ENCODE measurements around the gene STAT6.

Gene STAT6, protein sequence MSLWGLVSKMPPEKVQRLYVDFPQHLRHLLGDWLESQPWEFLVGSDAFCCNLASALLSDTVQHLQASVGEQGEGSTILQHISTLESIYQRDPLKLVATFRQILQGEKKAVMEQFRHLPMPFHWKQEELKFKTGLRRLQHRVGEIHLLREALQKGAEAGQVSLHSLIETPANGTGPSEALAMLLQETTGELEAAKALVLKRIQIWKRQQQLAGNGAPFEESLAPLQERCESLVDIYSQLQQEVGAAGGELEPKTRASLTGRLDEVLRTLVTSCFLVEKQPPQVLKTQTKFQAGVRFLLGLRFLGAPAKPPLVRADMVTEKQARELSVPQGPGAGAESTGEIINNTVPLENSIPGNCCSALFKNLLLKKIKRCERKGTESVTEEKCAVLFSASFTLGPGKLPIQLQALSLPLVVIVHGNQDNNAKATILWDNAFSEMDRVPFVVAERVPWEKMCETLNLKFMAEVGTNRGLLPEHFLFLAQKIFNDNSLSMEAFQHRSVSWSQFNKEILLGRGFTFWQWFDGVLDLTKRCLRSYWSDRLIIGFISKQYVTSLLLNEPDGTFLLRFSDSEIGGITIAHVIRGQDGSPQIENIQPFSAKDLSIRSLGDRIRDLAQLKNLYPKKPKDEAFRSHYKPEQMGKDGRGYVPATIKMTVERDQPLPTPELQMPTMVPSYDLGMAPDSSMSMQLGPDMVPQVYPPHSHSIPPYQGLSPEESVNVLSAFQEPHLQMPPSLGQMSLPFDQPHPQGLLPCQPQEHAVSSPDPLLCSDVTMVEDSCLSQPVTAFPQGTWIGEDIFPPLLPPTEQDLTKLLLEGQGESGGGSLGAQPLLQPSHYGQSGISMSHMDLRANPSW

DNA sequence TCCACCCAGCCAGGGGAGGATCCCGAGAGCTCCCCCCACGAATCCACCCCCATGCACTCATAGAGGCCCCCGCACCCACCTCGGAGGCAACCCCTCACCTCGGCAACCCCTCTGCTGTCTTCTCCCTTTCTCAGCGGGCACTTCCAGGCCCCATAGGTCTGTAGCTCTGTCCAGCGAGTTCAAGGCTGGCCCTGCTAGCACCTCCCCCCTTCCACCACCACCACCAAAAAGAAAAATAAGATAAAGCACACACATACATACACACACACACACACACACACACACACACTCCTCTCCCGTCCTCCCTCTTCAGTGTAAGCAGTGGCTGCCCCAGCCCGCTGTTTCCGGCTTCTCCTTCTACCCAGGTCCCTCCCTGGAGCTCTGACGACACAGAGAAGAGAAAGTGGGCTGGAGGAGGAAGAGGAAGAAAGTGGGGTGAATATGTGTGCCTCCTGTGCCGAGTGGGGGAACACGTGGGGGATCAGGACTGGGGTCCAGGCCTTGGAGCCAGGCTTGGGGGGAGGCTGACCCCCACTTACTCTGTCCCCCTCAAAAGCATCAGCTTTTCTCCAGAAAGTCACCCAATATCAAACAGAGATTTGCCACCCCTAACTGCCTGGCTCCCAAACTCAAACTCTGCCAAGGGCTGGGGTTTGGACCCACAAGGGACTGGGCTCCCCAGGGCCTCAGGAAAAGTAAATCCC lies at the start of gene STAT6:
Gene STAT6, minus strand, starts transcription at position 332 of the 704 bp plus-strand sequence. CDS start 3,084 bp downstream, outside the sequence.
- peak in 1 of 2 donors; percentile 66 for DNase-seq (ENCODE audit: low read depth in 2 of 2)

DNA sequence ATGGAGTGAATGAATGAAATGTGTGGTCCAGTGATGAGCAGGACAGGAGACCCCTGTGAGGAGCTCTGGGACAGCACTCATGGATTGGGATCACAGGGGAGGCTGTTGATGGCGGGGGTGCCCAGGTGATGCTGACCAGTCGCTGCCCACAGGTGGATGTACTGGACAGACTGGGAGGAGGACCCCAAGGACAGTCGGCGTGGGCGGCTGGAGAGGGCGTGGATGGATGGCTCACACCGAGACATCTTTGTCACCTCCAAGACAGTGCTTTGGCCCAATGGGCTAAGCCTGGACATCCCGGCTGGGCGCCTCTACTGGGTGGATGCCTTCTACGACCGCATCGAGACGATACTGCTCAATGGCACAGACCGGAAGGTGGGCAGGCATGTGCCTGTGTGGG lies 49.6 kb upstream of the STAT6 start:
- no peak for DNase-seq (ENCODE audit: low read depth in 2 of 2)

DNA sequence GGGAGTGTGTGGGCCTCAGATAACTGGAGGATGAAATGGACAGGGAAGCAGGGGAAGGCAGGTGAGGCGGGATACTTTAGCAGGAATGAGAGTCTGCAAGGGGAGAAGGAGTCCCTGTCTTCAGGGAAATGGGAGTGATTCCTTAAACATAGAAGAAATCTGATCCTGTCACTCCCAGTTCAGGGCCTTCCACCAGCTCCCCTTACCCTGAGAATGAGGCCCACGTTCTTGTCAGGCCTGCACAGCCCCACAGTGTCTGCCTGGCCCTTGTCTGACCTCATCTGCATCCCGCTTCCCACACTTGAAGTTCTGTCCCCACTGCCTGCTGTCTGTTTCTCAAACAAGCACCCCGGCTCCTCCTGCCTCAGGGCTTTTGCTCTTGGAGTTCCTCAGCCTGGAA lies 48.9 kb upstream of the STAT6 start:
- DNase-seq (ENCODE audit: low read depth in 2 of 2): no peak

DNA sequence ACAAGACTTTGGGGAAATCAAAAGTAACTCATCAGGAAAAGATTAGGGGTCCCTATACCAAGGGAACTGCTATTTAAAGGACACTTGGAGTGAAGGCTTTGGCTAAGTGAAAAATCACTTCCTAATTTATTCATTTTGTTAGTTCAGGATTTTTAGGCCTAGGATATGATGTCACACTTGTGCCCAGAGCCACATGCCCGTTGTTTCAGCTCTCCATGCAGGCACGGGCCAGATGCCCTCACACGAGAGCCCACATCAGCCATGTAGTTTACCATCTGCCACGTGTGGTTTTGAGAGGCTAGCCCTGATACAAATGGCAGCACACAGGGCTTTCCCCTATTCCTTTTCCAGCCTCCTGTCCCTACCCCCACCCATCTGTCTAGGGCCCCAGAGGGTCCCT lies 48.1 kb upstream of the STAT6 start:
- DNase-seq (ENCODE audit: low read depth in 2 of 2): no peak

DNA sequence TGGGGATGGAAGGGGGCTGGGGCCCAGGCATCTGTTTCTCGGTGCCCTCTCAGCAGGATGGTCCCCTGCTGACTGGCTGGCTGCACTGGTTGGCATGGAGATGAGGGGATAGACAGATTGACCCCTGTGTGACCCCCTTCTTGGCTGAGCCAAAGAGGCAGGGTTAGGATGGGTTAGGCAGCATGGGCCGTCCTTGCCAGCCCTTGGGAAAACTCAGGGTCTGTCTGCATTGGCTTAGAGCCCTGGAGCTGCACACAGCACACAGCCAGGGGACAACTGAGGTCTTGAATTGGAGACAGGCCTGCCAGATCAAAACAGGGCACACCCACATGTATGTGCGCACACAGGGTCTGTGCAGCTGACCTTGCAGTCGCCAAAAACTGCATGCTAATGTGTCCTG lies 47.5 kb upstream of the STAT6 start:
- DNase-seq (ENCODE audit: low read depth in 2 of 2): no peak

DNA sequence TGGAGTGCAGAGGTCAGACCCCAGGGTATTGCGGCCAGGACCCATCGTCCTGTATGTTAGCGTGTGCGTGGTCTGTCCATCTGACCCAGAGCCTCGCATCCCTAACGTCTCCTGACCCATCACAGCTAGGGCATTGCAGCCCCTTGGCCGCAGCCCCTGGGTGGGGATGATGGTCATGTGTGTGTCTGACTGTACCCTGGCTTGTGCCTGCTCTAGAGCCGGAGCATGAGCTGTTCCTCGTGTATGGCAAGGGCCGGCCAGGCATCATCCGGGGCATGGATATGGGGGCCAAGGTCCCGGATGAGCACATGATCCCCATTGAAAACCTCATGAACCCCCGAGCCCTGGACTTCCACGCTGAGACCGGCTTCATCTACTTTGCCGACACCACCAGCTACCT lies 47.0 kb upstream of the STAT6 start:
- DNase-seq (ENCODE audit: low read depth in 2 of 2): no peak

DNA sequence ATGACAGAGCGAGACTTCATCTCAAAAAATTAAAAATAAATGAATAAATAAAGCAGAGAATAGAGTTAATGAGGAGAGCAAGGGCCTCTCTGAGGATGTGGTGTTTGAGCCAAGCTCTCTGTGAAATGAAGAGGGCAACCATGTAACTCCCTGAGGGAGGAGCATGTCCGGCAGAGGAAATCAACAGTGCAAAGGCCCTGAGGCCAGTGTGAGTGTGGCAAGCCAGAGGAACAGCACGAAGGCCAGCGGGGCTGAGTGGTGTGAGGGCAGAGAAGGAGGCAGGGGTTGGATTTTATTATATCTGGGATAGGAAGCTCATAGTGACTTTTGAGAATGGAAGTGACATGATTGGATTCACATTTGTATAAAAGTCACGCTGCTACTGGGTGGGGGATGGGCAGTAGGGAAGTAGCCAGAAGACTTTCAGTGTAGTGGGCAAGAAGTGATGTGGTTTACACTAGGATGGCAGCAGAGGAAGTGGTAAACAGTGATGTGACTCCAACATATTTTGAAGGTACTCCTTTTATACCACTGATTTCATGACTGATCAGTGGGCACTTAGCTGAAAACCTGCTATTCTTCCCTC lies 46.5 kb upstream of the STAT6 start:
- DNase-seq (ENCODE audit: low read depth in 2 of 2): no peak

DNA sequence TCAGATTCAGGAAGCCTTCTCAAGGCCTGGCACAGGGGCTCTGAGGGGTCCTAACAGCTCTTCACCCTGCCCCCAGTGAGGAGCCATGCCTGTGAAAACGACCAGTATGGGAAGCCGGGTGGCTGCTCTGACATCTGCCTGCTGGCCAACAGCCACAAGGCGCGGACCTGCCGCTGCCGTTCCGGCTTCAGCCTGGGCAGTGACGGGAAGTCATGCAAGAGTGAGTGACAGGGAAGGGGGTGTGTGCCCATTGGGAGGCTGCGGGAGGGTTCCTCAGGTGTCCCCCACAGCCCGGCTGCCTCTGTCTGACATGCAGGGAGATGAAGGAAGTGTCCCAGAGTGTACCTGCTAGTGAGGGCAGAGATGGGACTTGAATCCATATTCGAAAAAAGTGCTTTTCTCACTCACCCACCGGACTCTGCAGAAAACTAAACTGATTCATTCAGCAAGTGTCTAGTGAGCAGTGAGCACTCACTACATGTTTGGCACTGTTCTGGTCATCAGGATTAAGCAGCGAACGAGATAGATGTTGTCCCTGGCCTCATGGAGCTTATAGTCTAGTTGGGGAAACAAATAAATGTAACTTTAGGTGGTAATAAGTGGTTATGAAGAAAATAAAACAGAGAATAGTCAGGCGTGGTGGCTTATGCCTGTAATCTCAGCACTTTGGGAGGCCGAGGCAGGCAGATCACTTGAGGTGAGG lies 45.7 kb upstream of the STAT6 start:
- no peak for DNase-seq (ENCODE audit: low read depth in 2 of 2)

DNA sequence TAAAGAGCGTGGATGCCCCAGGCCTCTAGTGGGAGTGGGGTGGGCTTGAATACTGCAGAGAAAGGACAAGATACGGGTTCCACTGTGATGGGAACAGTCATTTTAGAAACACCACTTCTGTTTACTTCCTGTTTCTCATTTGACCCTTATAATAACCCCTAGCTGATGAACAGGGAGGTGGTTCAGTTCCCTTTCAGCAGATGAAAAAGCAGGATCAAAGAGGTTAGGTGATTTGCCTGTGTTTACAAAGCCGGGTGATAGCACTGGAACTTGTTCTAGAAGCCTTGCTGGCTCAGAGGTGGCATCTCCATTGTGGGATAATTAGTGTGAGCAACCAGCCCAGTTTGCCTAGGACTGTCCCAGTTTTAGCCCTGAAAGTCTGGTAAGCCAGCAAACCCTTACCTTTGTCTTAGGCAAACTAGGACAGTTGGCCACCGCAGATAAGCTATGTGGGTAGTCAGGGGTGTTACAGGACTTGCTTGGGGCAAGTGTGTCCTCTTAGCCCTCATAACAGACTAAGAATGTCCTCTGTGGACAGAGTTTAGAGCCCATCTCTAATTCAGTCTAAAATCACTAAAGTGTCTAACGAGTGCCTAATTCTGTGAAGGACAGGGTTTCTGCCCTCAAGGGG lies 43.8 kb upstream of the STAT6 start:
- DNase-seq (ENCODE audit: low read depth in 2 of 2): no peak

DNA sequence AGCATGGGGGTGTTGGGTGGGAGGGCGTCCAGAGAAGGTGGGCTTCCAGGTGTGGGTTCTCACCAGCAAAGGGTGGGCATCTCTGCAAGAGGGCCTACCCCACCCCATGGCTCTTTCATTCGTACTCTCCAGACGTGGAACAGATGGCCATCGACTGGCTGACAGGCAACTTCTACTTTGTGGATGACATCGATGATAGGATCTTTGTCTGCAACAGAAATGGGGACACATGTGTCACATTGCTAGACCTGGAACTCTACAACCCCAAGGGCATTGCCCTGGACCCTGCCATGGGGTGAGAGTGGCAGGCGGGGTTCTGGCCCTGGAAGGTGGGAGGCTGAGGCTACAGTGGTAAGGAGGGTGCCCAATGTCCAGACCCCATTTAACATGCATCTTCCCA lies 42.9 kb upstream of the STAT6 start:
- DNase-seq (ENCODE audit: low read depth in 2 of 2): no peak

DNA sequence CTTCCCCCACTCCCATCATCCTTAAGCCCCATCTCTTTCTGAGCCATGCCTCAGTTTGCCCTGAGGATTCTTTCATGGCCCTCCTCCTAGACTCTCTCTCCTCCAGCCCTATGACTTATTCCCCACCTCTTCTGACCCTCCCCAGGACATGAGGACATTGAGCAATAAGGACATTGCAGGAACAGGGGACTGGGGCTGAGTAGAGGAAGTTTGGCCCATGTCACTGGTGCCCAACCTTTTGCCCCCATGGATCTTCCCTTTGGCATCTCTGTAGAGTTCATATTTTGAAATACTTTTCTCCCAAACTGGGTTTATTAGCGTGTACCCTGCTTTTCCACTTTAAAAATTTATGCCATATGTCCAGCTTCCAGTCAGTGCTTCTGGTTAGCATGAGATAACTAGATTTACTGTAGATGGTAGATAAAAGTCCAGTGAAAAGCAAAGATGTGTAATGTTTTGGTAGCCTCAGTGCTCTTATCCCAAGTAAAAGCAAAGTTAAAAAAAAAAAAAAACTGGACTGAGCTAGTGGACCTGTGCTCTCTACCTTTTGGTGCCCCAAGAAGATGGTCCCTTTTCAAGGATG lies 42.3 kb upstream of the STAT6 start:
- no peak for DNase-seq (ENCODE audit: low read depth in 2 of 2)

DNA sequence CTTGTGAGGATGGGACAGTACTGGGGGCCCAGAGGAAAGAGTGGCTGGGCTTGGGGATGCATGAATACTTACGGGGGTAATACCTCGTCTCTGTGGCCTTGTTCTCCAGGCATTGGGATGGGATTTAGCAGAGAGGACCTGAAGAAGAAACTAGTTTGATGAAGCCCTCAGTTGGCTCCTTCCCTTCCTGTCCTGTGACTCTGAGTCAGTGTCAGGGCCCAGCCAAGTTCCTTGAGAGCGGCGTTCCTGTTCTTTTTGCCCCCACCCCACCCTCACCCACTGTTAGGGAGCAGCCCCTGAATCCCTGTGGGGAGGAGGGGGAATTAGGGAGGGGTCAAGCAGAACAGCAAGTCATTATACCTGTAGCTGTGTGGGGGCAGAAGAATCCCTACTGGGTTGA lies 41.5 kb upstream of the STAT6 start:
- no peak for DNase-seq (ENCODE audit: low read depth in 2 of 2)

DNA sequence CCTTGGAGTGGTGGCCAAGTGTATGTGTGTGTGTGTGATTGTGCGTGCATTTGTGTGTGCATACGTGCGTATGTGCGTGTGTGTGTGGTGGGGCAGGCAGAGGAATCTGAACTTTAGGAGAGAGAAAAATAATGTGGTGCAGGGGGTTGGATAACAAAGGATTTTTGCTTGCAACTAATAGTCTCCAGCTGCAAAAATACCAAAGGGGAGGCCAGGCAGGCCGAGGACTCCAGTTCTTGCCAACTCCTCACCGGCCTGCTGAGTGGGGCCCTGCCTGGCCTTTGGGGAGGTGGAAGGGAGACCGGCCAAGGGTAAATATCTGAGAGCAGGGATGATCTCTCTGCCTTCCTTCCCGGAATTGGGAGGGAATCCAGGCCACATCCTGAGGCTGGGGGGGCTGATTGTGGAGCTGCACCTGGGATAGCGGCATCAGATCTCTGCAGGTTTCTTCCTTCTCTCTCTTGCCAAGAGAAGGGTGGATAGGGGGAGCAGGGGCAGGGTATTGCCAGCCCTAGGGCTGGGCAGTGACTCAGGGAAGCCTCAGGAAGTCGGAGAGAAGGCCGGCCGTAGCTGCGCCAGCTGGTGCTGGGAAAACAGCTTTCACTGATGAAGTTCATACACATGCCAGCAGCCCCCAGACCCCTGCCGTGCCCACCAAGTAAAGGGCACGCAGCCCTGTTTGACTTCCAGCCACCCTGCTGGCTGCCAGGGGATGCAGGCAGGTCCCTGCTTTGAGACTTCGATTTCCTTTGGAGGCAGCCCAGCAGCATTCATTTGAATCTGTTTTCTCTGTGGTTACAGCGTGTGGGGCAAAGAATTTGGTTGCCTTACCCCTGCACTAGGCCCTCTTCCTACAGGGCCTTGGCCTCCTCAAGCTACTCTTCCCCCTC lies 40.8 kb upstream of the STAT6 start:
- no peak for DNase-seq (ENCODE audit: low read depth in 2 of 2)

DNA sequence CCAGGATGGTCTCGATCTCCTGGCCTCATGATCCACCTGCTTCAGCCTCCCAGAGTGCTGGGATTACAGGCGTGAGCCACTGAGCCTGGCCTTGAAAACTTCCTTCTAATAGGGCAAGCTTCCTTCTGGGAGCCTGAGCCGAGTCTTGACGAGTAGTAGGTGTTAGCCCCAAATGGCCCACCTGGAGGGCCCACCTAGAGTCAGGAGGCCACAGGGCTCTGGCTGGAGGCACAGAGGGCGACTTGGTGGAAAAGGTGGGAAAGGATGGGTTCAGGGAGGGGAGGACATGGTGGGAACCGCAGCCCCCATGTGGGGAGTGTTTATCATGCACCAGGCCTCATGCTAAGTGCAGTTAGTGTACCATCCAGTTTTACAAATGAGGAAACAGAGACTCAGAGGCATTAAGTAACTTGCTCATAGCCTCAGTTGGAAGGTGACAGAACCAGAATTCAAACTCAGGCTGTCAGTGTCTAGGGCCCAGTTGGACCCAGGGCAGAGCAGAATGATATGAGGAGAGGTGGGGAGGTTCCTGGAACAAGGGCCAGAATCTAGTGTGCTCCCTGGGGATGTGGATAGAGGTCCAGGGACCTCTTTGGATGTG lies 39.3 kb upstream of the STAT6 start:
- no peak for DNase-seq (ENCODE audit: low read depth in 2 of 2)

DNA sequence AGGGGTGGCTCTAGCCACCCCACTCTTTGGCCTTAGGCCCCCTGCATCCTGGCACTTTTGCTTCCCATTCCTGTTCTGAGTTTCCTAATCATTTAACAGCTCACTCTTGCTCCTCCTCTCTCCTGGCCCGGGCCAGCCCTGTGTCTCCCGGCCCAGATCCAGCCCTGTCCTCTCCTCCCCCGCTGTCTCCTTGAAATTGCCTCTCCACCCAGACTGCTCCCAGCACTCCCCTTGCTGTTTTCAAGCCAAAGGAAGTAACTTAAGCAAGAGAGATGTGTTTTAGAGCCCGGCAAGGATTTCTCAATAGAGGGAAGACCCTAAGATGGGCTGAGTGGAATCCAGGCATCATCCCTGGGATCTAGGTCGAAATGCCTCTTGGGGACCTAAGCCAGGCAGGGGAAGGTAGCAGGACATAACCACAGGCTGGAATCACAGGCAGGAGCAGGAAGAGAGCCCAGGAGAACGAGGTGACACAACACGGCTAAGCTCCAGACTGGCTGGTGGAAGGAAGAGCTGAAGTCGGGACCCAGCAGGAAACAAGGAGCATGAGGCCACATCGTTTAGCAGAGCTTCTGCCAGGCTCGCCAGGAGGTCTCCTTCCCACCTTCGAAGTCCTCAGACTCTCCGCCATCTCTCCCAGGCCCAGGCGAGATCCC lies 38.2 kb upstream of the STAT6 start:
- no peak for DNase-seq (ENCODE audit: low read depth in 2 of 2)

DNA sequence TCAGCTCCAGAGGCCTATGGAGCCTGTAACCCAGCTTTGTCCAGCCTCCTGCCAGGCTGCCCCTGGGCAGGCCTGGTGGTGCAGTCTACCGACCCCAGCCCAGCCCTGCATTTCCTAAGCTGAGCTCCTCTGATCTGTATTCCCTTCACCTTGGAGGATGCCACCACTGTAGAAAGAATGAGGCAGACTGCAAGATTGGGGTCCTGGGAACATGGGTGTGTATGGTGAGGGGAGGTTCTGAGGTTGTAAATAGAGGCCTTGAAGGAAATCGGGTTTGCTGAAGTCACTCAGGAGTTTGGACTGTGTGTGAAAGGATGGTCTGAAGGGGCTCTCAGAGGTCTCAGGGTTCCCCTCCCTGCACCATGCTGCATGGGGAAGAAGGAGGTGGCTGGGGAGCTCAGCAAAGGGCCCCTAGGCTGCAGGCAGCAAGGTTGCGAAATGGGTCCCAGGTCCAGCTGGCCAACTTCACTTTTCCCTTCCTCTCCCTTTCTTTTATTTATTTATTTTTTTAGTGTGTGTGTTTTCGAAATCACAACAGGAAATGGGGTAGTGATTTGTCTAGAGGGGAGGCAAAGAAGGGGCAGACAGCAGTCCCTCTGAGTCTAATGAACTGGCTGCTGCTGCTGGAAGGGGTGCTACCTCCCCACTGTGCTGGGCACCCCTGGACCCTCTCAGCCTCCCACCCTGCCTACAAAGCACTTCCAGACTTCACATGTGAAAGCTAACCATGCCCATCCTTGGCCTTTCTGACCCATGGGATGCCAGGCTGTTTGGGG lies 37.5 kb upstream of the STAT6 start:
- no peak for DNase-seq (ENCODE audit: low read depth in 2 of 2)

Data from stimulated activated CD4-positive, alpha-beta T cell treated with anti-CD3 and anti-CD28 coated beads, Interleukin-1b, Interleukin-23, amount 100 ng/mL, for 1 hour (primary cell).